HepG2 (cell line): ENCODE measurements around the gene CLEC9A. TPM values are rescaled to one million over a fixed set of nuclear protein-coding genes. Genes with fewer than 3 reads are reported as not detected.

ENCODE experiments used
- ATAC-seq: fragments of 200-7000 bp; cut with Tn5 transposase; 3 replicates; pipeline ENCODE4 v1.9.1; 2020; ENCODE audit warnings: mild to moderate bottlenecking, moderate library complexity
- BruUV-seq: library from RNA; stranded (reverse); fragments of 400-500 nt; replicated peaks from 2 replicates; lab custom pipeline; 2021; lab: Mats Ljungman, UMichigan
- CTCF ChIA-PET: fragments of 300-600 bp; formaldehyde crosslinking; extraction: SDS; loops from one replicate; lab custom pipeline; 2021; ENCODE audit warnings: low total read pairs, inconsistent platforms, low intra/inter-chr PET ratio; lab: Yijun Ruan, JAX
- POLR2A ChIA-PET: fragments of 350-600 bp; sonication (Branson Sonifier 250); formaldehyde crosslinking; loops from one replicate; lab custom pipeline; 2020; ENCODE audit warnings: antibody characterized with exemption, inconsistent platforms; lab: Yijun Ruan, JAX
- DNase-seq: peaks from one replicate; pipeline ENCODE4 v3.0.0-alpha.2; 2015; ENCODE audit warnings: low spot score
- FAIRE-seq: peaks from 3 replicates; lab custom pipeline; 2011; peaks lifted over from hg19 to GRCh38; lab: Jason Lieb, UNC
- H2AFZ ChIP-seq: one replicate; pipeline ENCODE4 v1.6.1; 2011; ENCODE audit warnings: low read length, inconsistent platforms
- H3K27ac ChIP-seq: fragments of 300-600 bp; 3 replicates; pipeline ENCODE4 v1.8.0; 2011; ENCODE audit warnings: mixed run types, mild to moderate bottlenecking, mixed read lengths, low read length, inconsistent platforms; ENCODE audit not compliant: insufficient read depth; ENCODE audit errors: extremely low read length
- H3K27me3 ChIP-seq, 2 experiments: fragments of 200-600 bp in 1 of 2; 2 replicates in 1 of 2; 3 replicates in 1 of 2; pipeline versions ENCODE4 v1.6.0 to v1.8.0; 2011; ENCODE audit warnings: low read length in 2 of 2, mild to moderate bottlenecking in 2 of 2, moderate library complexity in 2 of 2, inconsistent platforms in 1 of 2; ENCODE audit not compliant: insufficient read depth in 2 of 2, control insufficient read depth in 1 of 2
- H3K36me3 ChIP-seq, 2 experiments: fragments of 200-600 bp in 1 of 2; replicated peaks in 1 of 2; 2 replicates in 1 of 2; 3 replicates in 1 of 2; pipeline versions ENCODE4 v1.5.1 to v1.8.0; 2011; ENCODE audit warnings: low read length in 2 of 2, inconsistent platforms in 1 of 2; ENCODE audit not compliant: insufficient read depth in 2 of 2, control insufficient read depth in 1 of 2
- H3K4me1 ChIP-seq: 2 replicates; pipeline ENCODE4 v1.5.1; 2012; ENCODE audit warnings: low read length, inconsistent platforms; ENCODE audit not compliant: insufficient read depth
- H3K4me2 ChIP-seq: 2 replicates; pipeline ENCODE4 v1.6.0; 2011; ENCODE audit warnings: low read depth, low read length, inconsistent platforms
- H3K4me3 ChIP-seq, 3 experiments: fragments of 200-600 bp in 1 of 3; sonication (generic), shearing (Covaris generic) in 1 of 3; replicated peaks in 1 of 3; 2 replicates each; pipeline ENCODE4 v1.5.1; 2011 to 2016; ENCODE audit warnings: low read length in 3 of 3, inconsistent platforms in 2 of 3, low read depth in 2 of 3, mild to moderate bottlenecking in 2 of 3, control low read depth in 1 of 3, mixed read lengths in 1 of 3; ENCODE audit not compliant: insufficient read depth in 1 of 3
- H3K79me2 ChIP-seq: one replicate; pipeline ENCODE4 v1.6.1; 2011; ENCODE audit warnings: low read length, inconsistent platforms; ENCODE audit not compliant: insufficient read depth
- H3K9ac ChIP-seq: 2 replicates; pipeline ENCODE4 v1.6.0; 2011; ENCODE audit warnings: mild to moderate bottlenecking, low read depth, low read length, inconsistent platforms; ENCODE audit not compliant: insufficient read depth
- H3K9me3 ChIP-seq: 2 replicates; pipeline ENCODE4 v1.5.1; 2012; ENCODE audit warnings: mild to moderate bottlenecking, low read length
- H4K20me1 ChIP-seq: 2 replicates; pipeline ENCODE4 v1.6.0; 2011; ENCODE audit warnings: inconsistent platforms, mild to moderate bottlenecking, low read length, moderate library complexity; ENCODE audit not compliant: insufficient read depth
- ADNP ChIP-seq: sonication (generic); formaldehyde crosslinking; IDR thresholded peaks from 2 replicates; pipeline ENCODE4 v1.4.0; 2020; ENCODE audit warnings: missing genetic modification reagents
- ATAD3A ChIP-seq: sonication (generic); formaldehyde crosslinking; IDR thresholded peaks from 2 replicates; pipeline ENCODE4 v1.4.0; 2020; ENCODE audit warnings: missing genetic modification reagents
- TCF7L2 ChIP-seq: IDR thresholded peaks from 2 replicates; pipeline ENCODE4 v1.6.1; 2011; ENCODE audit warnings: mild to moderate bottlenecking, low read depth, low read length, moderate library complexity
- ZFP41 ChIP-seq: sonication (generic); formaldehyde crosslinking; IDR thresholded peaks from 2 replicates; pipeline ENCODE4 v1.4.0; 2020; ENCODE audit warnings: mild to moderate bottlenecking, missing genetic modification reagents, borderline replicate concordance
- ZFP82 ChIP-seq: sonication (generic); formaldehyde crosslinking; IDR thresholded peaks from 2 replicates; pipeline ENCODE4 v1.5.1; 2020; ENCODE audit warnings: mild to moderate bottlenecking, missing genetic modification reagents, borderline replicate concordance
- ZKSCAN5 ChIP-seq: sonication (generic); formaldehyde crosslinking; IDR thresholded peaks from 2 replicates; pipeline ENCODE4 v1.5.1; 2020; ENCODE audit warnings: mild to moderate bottlenecking, missing genetic modification reagents
- ZNF790 ChIP-seq: sonication (generic); formaldehyde crosslinking; IDR thresholded peaks from 2 replicates; pipeline ENCODE4 v1.8.0; 2022; ENCODE audit warnings: missing genetic modification reagents, mild to moderate bottlenecking, borderline replicate concordance
- ZNF879 ChIP-seq: sonication (generic); formaldehyde crosslinking; IDR thresholded peaks from 2 replicates; pipeline ENCODE4 v1.8.1; 2023; ENCODE audit warnings: missing genetic modification reagents
- WGBS: methylation state at CpG from one replicate; pipeline ENCODE4 v1.1.6; 2017; ENCODE audit warnings: low lambda C conversion rate; 5-methylcytosine and 5-hydroxymethylcytosine counted together
- in situ Hi-C: cut with HindIII; loops from 2 replicates; pipeline ENCODE4 v1.10.0; 2017; ENCODE audit warnings: low pct_unique_long_range_greater_than_20kb; ENCODE audit not compliant: extremely low pct_ligation_motif_present
- intact Hi-C: fragments of 100-400 bp; cut with micrococcal nuclease; formaldehyde crosslinking; loops from one replicate; pipeline ENCODE4 v1.10.0; 2022; ENCODE audit not compliant: unreplicated experiment
- polyA plus RNA-seq, 8 experiments: library from polyadenylated mRNA; depleted of rRNA in 3 of 8; stranded (reverse) in 7 of 8; unstranded in 1 of 8; fragments of >200 nt; fragmentation: Illumina TruSeq in 4 of 8; extraction: Trizol in 4 of 8; gene quantifications; 2 replicates each; pipeline versions ENCODE4 v1.2.1 to v1.2.3, GENCODE V29; 2011 to 2016; ENCODE audit warnings: low read depth in 4 of 8, missing spikeins in 1 of 8, mixed read lengths in 1 of 8; ENCODE audit not compliant: insufficient read depth in 1 of 8
- total RNA-seq, 5 experiments: library from RNA; depleted of rRNA; stranded (reverse); fragments of >200 nt; fragmentation: Illumina TruSeq; extraction: Trizol; gene quantifications; 2 replicates each; pipeline ENCODE4 v1.2.3, GENCODE V29; 2016; ENCODE audit warnings: low read depth in 1 of 5
- TF ChIP-seq, protein P1 (sequence below): sonication (generic); formaldehyde crosslinking; IDR thresholded peaks from 2 replicates; pipeline ENCODE4 v1.4.0; 2020; ENCODE audit warnings: missing genetic modification reagents
- TF ChIP-seq, protein P2 (sequence below): sonication (generic); formaldehyde crosslinking; IDR thresholded peaks from 2 replicates; pipeline ENCODE4 v1.5.1; 2020; ENCODE audit warnings: missing genetic modification reagents, mild to moderate bottlenecking, borderline replicate concordance
- TF ChIP-seq, protein P3 (sequence below): IDR thresholded peaks from 2 replicates; pipeline ENCODE4 v1.6.1; 2016; ENCODE audit warnings: missing compliant biosample characterization, missing genetic modification reagents, borderline replicate concordance

Gene CLEC9A
- total and polyA plus RNA-seq, 2 of the 13 experiments (the other 11 are each of a cell fraction or from before 2014, with no cell fraction given): not detected

DNA sequence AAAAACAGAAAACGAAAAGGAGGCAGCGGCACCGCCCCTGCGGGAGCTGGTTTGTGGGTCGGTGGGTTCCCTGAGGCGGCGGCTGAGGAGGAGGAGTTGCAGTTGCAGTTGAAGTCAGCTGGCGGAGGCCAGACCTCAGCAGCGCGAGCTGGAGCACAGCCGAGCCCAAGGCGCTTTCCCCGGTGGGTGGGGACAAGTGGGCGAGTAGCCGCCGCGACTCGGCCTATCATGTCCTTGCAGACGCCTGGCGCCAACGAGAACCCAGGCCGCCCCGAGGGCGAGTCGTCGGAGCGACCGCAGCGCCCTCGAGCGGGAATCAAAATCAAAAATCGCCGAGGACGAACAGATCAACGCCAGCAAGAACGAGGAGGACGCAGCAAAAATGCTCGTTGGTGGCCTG, 81.0 kb downstream of the CLEC9A start:
- ChIA-PET CTCF (no interaction called here), POLR2A (no interaction called here)
- in situ Hi-C loops: no loop called here
- TF ChIP-seq ZFP82 (CRISPR knock-in tag) (no peak), ZFP41 (CRISPR knock-in tag) (no peak), ZNF790 (CRISPR knock-in tag) (no peak), ZKSCAN5 (CRISPR knock-in tag) (no peak), TCF7L2 (no peak), ZNF879 (CRISPR knock-in tag) (no peak), ADNP (CRISPR knock-in tag) (no peak), ATAD3A (no peak)
- TF ChIP-seq, protein P1, sequence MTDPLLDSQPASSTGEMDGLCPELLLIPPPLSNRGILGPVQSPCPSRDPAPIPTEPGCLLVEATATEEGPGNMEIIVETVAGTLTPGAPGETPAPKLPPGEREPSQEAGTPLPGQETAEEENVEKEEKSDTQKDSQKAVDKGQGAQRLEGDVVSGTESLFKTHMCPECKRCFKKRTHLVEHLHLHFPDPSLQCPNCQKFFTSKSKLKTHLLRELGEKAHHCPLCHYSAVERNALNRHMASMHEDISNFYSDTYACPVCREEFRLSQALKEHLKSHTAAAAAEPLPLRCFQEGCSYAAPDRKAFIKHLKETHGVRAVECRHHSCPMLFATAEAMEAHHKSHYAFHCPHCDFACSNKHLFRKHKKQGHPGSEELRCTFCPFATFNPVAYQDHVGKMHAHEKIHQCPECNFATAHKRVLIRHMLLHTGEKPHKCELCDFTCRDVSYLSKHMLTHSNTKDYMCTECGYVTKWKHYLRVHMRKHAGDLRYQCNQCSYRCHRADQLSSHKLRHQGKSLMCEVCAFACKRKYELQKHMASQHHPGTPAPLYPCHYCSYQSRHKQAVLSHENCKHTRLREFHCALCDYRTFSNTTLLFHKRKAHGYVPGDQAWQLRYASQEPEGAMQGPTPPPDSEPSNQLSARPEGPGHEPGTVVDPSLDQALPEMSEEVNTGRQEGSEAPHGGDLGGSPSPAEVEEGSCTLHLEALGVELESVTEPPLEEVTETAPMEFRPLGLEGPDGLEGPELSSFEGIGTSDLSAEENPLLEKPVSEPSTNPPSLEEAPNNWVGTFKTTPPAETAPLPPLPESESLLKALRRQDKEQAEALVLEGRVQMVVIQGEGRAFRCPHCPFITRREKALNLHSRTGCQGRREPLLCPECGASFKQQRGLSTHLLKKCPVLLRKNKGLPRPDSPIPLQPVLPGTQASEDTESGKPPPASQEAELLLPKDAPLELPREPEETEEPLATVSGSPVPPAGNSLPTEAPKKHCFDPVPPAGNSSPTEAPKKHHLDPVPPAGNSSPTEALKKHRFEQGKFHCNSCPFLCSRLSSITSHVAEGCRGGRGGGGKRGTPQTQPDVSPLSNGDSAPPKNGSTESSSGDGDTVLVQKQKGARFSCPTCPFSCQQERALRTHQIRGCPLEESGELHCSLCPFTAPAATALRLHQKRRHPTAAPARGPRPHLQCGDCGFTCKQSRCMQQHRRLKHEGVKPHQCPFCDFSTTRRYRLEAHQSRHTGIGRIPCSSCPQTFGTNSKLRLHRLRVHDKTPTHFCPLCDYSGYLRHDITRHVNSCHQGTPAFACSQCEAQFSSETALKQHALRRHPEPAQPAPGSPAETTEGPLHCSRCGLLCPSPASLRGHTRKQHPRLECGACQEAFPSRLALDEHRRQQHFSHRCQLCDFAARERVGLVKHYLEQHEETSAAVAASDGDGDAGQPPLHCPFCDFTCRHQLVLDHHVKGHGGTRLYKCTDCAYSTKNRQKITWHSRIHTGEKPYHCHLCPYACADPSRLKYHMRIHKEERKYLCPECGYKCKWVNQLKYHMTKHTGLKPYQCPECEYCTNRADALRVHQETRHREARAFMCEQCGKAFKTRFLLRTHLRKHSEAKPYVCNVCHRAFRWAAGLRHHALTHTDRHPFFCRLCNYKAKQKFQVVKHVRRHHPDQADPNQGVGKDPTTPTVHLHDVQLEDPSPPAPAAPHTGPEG: no peak
- TF ChIP-seq, protein P2, sequence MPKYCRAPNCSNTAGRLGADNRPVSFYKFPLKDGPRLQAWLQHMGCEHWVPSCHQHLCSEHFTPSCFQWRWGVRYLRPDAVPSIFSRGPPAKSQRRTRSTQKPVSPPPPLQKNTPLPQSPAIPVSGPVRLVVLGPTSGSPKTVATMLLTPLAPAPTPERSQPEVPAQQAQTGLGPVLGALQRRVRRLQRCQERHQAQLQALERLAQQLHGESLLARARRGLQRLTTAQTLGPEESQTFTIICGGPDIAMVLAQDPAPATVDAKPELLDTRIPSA (CRISPR knock-in tag): no peak
- TF ChIP-seq, protein P3, sequence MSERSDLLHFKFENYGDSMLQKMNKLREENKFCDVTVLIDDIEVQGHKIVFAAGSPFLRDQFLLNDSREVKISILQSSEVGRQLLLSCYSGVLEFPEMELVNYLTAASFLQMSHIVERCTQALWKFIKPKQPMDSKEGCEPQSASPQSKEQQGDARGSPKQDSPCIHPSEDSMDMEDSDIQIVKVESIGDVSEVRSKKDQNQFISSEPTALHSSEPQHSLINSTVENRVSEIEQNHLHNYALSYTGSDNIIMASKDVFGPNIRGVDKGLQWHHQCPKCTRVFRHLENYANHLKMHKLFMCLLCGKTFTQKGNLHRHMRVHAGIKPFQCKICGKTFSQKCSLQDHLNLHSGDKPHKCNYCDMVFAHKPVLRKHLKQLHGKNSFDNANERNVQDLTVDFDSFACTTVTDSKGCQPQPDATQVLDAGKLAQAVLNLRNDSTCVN (CRISPR knock-in tag): no peak
- H3K79me2 ChIP-seq: no peaks in the 10 kb centered on the region
- ATAC-seq (no peak), DNase-seq (no peak), FAIRE-seq (no peak)
- H3K4me3 ChIP-seq: no peak overlapping the region
- 81% methylated on average over 38 of the region's 38 CpGs for WGBS
- no peaks in the 10 kb centered on the region for H3K36me3 ChIP-seq
- no peak overlapping the region for H2AFZ ChIP-seq
- H4K20me1 ChIP-seq: no peaks in the 10 kb centered on the region
- no peak overlapping the region for H3K9ac ChIP-seq
- no peak overlapping the region for H3K27ac ChIP-seq
- no peaks in the 10 kb centered on the region for H3K9me3 ChIP-seq
- no peaks in the 10 kb centered on the region for H3K4me1 ChIP-seq
- peaks cover 0 to 4% of the 10 kb centered on the region in 2 experiments; a peak in 2 of 5 replicates for H3K27me3 ChIP-seq
- intact Hi-C loops: no loop called here
- no peak overlapping the region for H3K4me2 ChIP-seq
- BruUV-seq: no TSS peak
